Endothelial cell of umbilical vein (primary cell): Measurements from ENCODE around the gene PRPH. TPM values are rescaled to one million over a fixed set of nuclear protein-coding genes. Genes with fewer than 3 reads are reported as not detected.

Source experiments
- BruUV-seq: library from RNA; stranded (reverse); fragments of 400-500 nt; replicated peaks from 2 replicates; lab custom pipeline; 2021; lab: Mats Ljungman, UMichigan
- CTCF ChIA-PET: fragments of 300-600, 350-600 bp; sonication (Branson Sonifier 250); formaldehyde crosslinking; loops from one replicate; lab custom pipeline; 2021; ENCODE audit warnings: antibody characterized with exemption, inconsistent platforms; lab: Charles Lee
- POLR2A ChIA-PET: fragments of 300-600, 350-600 bp; sonication (Branson Sonifier 250); formaldehyde crosslinking; loops from one replicate; lab custom pipeline; 2021; ENCODE audit warnings: antibody characterized with exemption, inconsistent platforms; lab: Charles Lee
- DNase-seq: peaks from one replicate; pipeline ENCODE4 v3.0.0-alpha.2; 2011; ENCODE audit warnings: low read depth, low spot score
- FAIRE-seq: peaks from 2 replicates; lab custom pipeline; 2011; peaks lifted over from hg19 to GRCh38; lab: Jason Lieb, UNC
- H2AFZ ChIP-seq: 2 replicates; pipeline ENCODE4 v1.6.0; 2012; ENCODE audit warnings: low read depth, low read length, control low read depth, inconsistent platforms
- H3K27ac ChIP-seq: 2 replicates; pipeline ENCODE4 v1.5.1; 2011; ENCODE audit warnings: low read depth, mild to moderate bottlenecking, control low read depth, low read length, moderate library complexity; ENCODE audit not compliant: insufficient read depth
- H3K27me3 ChIP-seq, 2 experiments: 2 replicates each; pipeline versions ENCODE4 v1.6.0 to v1.6.1; 2011; ENCODE audit warnings: low read length in 2 of 2, mixed read lengths in 1 of 2; ENCODE audit not compliant: control insufficient read depth in 2 of 2, insufficient read depth in 2 of 2
- H3K36me3 ChIP-seq, 2 experiments: 2 replicates in 1 of 2; 3 replicates in 1 of 2; pipeline ENCODE4 v1.5.1; 2011; ENCODE audit warnings: low read length in 2 of 2, mild to moderate bottlenecking in 1 of 2, moderate library complexity in 1 of 2; ENCODE audit not compliant: control insufficient read depth in 2 of 2, insufficient read depth in 2 of 2; ENCODE audit errors: extremely low read depth in 1 of 2
- H3K4me1 ChIP-seq: 3 replicates; pipeline ENCODE4 v1.5.1; 2011; ENCODE audit warnings: mild to moderate bottlenecking, low read length; ENCODE audit not compliant: control insufficient read depth, insufficient read depth; ENCODE audit errors: extremely low read depth
- H3K4me2 ChIP-seq: 2 replicates; pipeline ENCODE4 v1.6.1; 2011; ENCODE audit warnings: low read length, control low read depth, mixed read lengths; ENCODE audit not compliant: insufficient read depth
- H3K4me3 ChIP-seq, 3 experiments: fragments of 200-600 bp in 1 of 3; sonication (generic), shearing (Covaris generic) in 1 of 3; replicated peaks in 1 of 3; 2 replicates each; pipeline ENCODE4 v1.5.1; 2011 to 2016; ENCODE audit warnings: control low read depth in 3 of 3, low read length in 3 of 3, mild to moderate bottlenecking in 2 of 3, inconsistent platforms in 1 of 3, low read depth in 1 of 3, moderate library complexity in 1 of 3; ENCODE audit not compliant: insufficient read depth in 1 of 3
- H3K79me2 ChIP-seq: 2 replicates; pipeline ENCODE4 v1.6.0; 2012; ENCODE audit warnings: low read length, inconsistent platforms; ENCODE audit not compliant: control insufficient read depth, insufficient read depth
- H3K9ac ChIP-seq: replicated peaks from 2 replicates; pipeline ENCODE3; 2011; ENCODE audit warnings: low read length, control low read depth; ENCODE audit not compliant: insufficient read depth; ENCODE audit errors: extremely low read depth
- H3K9me1 ChIP-seq: replicated peaks from 3 replicates; pipeline ENCODE4 v1.6.0; 2011; ENCODE audit warnings: mild to moderate bottlenecking, low read length; ENCODE audit not compliant: control insufficient read depth, insufficient read depth; ENCODE audit errors: extremely low read depth
- H3K9me3 ChIP-seq: replicated peaks from 2 replicates; pipeline ENCODE4 v1.5.1; 2012; ENCODE audit warnings: low read length, inconsistent platforms; ENCODE audit not compliant: control insufficient read depth, insufficient read depth
- H4K20me1 ChIP-seq: replicated peaks from 2 replicates; pipeline ENCODE3; 2011; ENCODE audit warnings: mild to moderate bottlenecking, low read length; ENCODE audit not compliant: control insufficient read depth, insufficient read depth; ENCODE audit errors: extremely low read depth
- EZH2 ChIP-seq: IDR thresholded peaks from 2 replicates; pipeline ENCODE4 v1.6.1; 2012; ENCODE audit warnings: borderline replicate concordance, low read depth, mild to moderate bottlenecking, moderate library complexity, low read length, inconsistent platforms; ENCODE audit not compliant: severe bottlenecking
- FOS ChIP-seq: IDR thresholded peaks from 2 replicates; pipeline ENCODE4 v1.6.1; 2011; ENCODE audit warnings: mild to moderate bottlenecking, low read length, moderate library complexity, borderline replicate concordance; ENCODE audit not compliant: insufficient read depth
- GATA2 ChIP-seq: IDR thresholded peaks from 2 replicates; pipeline ENCODE4 v1.7.0; 2011; ENCODE audit warnings: low read depth, mild to moderate bottlenecking, moderate library complexity, mixed read lengths, low read length; ENCODE audit not compliant: insufficient read length, insufficient read depth
- JUN ChIP-seq: IDR thresholded peaks from 2 replicates; pipeline ENCODE4 v1.6.1; 2011; ENCODE audit warnings: borderline replicate concordance, low read depth; ENCODE audit not compliant: insufficient read length, insufficient read depth
- MYC ChIP-seq: IDR thresholded peaks from one replicate; pipeline ENCODE4 v1.6.1; 2011; ENCODE audit warnings: mild to moderate bottlenecking, low read depth, low read length
- POLR2A ChIP-seq: IDR thresholded peaks from 2 replicates; pipeline ENCODE4 v1.6.1; 2012; ENCODE audit warnings: low read depth, mild to moderate bottlenecking, control low read depth, low read length
- POLR2AphosphoS5 ChIP-seq: IDR thresholded peaks from 2 replicates; pipeline ENCODE4 v1.6.1; 2012; ENCODE audit warnings: low read depth, mild to moderate bottlenecking, control low read depth, low read length, moderate library complexity; ENCODE audit not compliant: insufficient read depth
- dilution Hi-C: fragments of 300-500 bp; cut with MboI; formaldehyde crosslinking; loops from one replicate; pipeline ENCODE4 v1.15.0; 2019; ENCODE audit warnings: low sequenced_read_pairs; ENCODE audit not compliant: extremely low pct_ligation_motif_present
- intact Hi-C: fragments of 100-400 bp; cut with micrococcal nuclease; formaldehyde crosslinking; loops from one replicate; pipeline ENCODE4 v1.10.0; 2022
- polyA plus RNA-seq, 4 experiments: library from polyadenylated mRNA; depleted of rRNA in 3 of 4; stranded (reverse) in 3 of 4; unstranded in 1 of 4; fragments of >200 nt; gene quantifications; 2 replicates each; pipeline versions ENCODE4 v1.2.1 to v1.2.3, GENCODE V29; 2011 to 2012; ENCODE audit warnings: missing spikeins in 1 of 4
- total RNA-seq: library from RNA; stranded (reverse); gene quantifications from 2 replicates; pipeline ENCODE4 v1.2.3, GENCODE V29; 2021
- TF ChIP-seq, protein P1 (sequence below): IDR thresholded peaks from 2 replicates; pipeline ENCODE4 v1.6.1; 2011; ENCODE audit not compliant: insufficient read depth, insufficient read length
- TF ChIP-seq, protein P2 (sequence below), 2 donors: IDR thresholded peaks; 1 replicate in 1 of 2; 2 replicates in 1 of 2; pipeline ENCODE4 v1.5.1; 2011; ENCODE audit warnings: low read length in 2 of 2, mild to moderate bottlenecking in 2 of 2, moderate library complexity in 2 of 2, control low read depth in 1 of 2, inconsistent platforms in 1 of 2, low read depth in 1 of 2; ENCODE audit not compliant: insufficient read depth in 1 of 2; ENCODE audit errors: extremely low read depth in 1 of 2

PRPH gene
- total and polyA plus RNA-seq, 2 donors (not counting 3 experiments of a cell fraction or from before 2014, with no cell fraction given), result not detected

DNA sequence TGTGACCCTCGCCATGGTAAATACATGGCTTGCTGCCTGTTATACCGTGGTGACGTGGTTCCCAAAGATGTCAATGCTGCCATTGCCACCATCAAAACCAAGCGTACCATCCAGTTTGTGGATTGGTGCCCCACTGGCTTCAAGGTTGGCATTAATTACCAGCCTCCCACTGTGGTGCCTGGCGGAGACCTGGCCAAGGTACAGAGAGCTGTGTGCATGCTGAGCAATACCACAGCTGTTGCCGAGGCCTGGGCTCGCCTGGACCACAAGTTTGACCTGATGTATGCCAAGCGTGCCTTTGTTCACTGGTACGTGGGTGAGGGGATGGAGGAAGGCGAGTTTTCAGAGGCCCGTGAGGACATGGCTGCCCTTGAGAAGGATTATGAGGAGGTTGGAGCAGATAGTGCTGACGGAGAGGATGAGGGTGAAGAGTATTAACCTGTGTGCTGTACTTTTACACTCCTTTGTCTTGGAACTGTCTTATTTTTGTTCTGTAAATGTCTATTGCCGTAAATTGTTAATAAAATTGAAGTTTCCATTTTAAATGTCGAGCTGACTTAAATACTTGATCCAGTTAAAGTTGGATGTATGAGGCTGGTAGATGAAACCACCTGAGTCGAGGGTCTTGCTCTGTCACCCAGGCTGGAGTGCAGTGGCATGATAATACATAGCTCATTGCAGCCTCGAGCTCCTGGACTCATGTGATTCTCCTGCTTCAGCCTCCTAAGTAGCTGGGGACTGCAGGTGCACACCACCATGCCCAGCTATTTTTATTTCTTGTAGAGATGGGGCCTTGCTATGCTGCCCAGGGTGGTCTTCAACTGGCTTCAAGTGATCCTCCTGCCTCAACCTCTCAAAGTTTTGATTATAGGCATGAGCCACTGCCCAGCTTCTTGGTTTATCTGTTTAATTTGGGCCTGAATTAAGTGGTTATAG is 21.9 kb upstream of the PRPH start:
- no TSS peak for BruUV-seq
- H3K9me3 ChIP-seq, result no peaks in the 10 kb centered on the region
- H3K9me1 ChIP-seq, result no peaks in the 10 kb centered on the region
- H3K9ac ChIP-seq, result no peak overlapping the region
- H3K36me3 ChIP-seq, result peaks cover 26 to 27% of the 10 kb centered on the region in 2 experiments
- H3K4me2 ChIP-seq, result no peak overlapping the region
- no peak overlapping the region for H3K4me3 ChIP-seq
- no peak overlapping the region for H3K27ac ChIP-seq
- H3K79me2 ChIP-seq, result peaks cover 34% of the 10 kb centered on the region
- DNase-seq, result no peak
- intact Hi-C loops (no loop called here), dilution Hi-C loops (no loop called here)
- no peaks in the 10 kb centered on the region for H3K27me3 ChIP-seq
- peaks cover 6% of the 10 kb centered on the region for H4K20me1 ChIP-seq
- no peak for FAIRE-seq
- no peak for TF ChIP-seq POLR2AphosphoS5
- no peak for TF ChIP-seq GATA2
- TF ChIP-seq POLR2A, result no peak
- TF ChIP-seq FOS, result no peak
- TF ChIP-seq JUN, result no peak
- no peak for TF ChIP-seq EZH2
- TF ChIP-seq, protein P1, sequence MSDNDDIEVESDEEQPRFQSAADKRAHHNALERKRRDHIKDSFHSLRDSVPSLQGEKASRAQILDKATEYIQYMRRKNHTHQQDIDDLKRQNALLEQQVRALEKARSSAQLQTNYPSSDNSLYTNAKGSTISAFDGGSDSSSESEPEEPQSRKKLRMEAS, result no peak
- TF ChIP-seq, protein P2, sequence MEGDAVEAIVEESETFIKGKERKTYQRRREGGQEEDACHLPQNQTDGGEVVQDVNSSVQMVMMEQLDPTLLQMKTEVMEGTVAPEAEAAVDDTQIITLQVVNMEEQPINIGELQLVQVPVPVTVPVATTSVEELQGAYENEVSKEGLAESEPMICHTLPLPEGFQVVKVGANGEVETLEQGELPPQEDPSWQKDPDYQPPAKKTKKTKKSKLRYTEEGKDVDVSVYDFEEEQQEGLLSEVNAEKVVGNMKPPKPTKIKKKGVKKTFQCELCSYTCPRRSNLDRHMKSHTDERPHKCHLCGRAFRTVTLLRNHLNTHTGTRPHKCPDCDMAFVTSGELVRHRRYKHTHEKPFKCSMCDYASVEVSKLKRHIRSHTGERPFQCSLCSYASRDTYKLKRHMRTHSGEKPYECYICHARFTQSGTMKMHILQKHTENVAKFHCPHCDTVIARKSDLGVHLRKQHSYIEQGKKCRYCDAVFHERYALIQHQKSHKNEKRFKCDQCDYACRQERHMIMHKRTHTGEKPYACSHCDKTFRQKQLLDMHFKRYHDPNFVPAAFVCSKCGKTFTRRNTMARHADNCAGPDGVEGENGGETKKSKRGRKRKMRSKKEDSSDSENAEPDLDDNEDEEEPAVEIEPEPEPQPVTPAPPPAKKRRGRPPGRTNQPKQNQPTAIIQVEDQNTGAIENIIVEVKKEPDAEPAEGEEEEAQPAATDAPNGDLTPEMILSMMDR (IDR thresholded peaks at IDR 0.05; ENCODE audit: extremely low read depth in 1 of 2, insufficient read depth in 1 of 2, low read depth in 1 of 2, low read length in 2 of 2), result no peak
- no peak for TF ChIP-seq MYC
- peaks cover 11% of the 10 kb centered on the region for H3K4me1 ChIP-seq
- ChIA-PET CTCF (interaction anchor here (1.4 to 2.5 kb wide), 2 partner anchors 12 to 16 kb away, joined by 3 to 8 read pairs; no protein-coding TSS in a partner anchor), POLR2A (interaction anchor here (0.6 kb wide), 3 partner anchors 9 to 350 kb away, joined by 3 to 8 read pairs (median 5); partner anchors contain the start of gene PRPF40B)
- no peak overlapping the region for H2AFZ ChIP-seq
